Measurements from ENCODE around the gene TECTB.

TECTB gene

GRCh38 chr10:112282086-112282485 lies 1.1 kb upstream of the TECTB start:
- H2AFZ ChIP-seq (ENCODE audit: low read depth, low read length), result no peak overlapping the region
- peaks cover 7% of the 10 kb centered on the region; the same call in 1 of the 2 replicates for H3K27me3 ChIP-seq (ENCODE audit: low read depth, low read length)
- H3K4me1 ChIP-seq (ENCODE audit: low read length), result no peaks in the 10 kb centered on the region

GRCh38 chr10:112286837-112287818 lies 3.9 kb downstream of the TECTB start:
- Histone ChIP-seq H3K9ac (ENCODE audit: low read length) (no peak overlapping the region), H3K4me3 (ENCODE audit: low read length) (no peak overlapping the region), H2AFZ (ENCODE audit: low read depth, low read length) (no peak overlapping the region), H3K9me3 (ENCODE audit: insufficient read depth, low read length) (no peaks in the 10 kb centered on the region), H3K79me2 (ENCODE audit: low read length) (no peaks in the 10 kb centered on the region), H3K27ac (ENCODE audit: low read length) (no peak overlapping the region), H3K27me3 (ENCODE audit: low read depth, low read length) (peaks cover 7% of the 10 kb centered on the region; the same call in 1 of the 2 replicates), H3K4me1 (ENCODE audit: low read length) (no peaks in the 10 kb centered on the region), H3K4me2 (ENCODE audit: low read length) (no peak overlapping the region), H4K20me1 (ENCODE audit: insufficient read depth, low read length) (no peaks in the 10 kb centered on the region), H3K36me3 (replicated peaks; ENCODE audit: low read depth, low read length) (no peaks in the 10 kb centered on the region)
- TF ChIP-seq, protein P1, sequence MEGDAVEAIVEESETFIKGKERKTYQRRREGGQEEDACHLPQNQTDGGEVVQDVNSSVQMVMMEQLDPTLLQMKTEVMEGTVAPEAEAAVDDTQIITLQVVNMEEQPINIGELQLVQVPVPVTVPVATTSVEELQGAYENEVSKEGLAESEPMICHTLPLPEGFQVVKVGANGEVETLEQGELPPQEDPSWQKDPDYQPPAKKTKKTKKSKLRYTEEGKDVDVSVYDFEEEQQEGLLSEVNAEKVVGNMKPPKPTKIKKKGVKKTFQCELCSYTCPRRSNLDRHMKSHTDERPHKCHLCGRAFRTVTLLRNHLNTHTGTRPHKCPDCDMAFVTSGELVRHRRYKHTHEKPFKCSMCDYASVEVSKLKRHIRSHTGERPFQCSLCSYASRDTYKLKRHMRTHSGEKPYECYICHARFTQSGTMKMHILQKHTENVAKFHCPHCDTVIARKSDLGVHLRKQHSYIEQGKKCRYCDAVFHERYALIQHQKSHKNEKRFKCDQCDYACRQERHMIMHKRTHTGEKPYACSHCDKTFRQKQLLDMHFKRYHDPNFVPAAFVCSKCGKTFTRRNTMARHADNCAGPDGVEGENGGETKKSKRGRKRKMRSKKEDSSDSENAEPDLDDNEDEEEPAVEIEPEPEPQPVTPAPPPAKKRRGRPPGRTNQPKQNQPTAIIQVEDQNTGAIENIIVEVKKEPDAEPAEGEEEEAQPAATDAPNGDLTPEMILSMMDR (IDR thresholded peaks at IDR 0.05; ENCODE audit: low read depth, low read length), result no peak
- TF ChIP-seq EZH2phosphoT487 (IDR thresholded peaks at IDR 0.05; ENCODE audit: low read depth), result no peak

More at GRCh38 chr10:112282086-112282485, 1.1 kb upstream of the TECTB start:
- Histone ChIP-seq H3K9ac (ENCODE audit: low read length) (no peak overlapping the region), H3K36me3 (replicated peaks; ENCODE audit: low read depth, low read length) (no peaks in the 10 kb centered on the region), H3K4me3 (ENCODE audit: low read length) (no peak overlapping the region), H3K79me2 (ENCODE audit: low read length) (no peaks in the 10 kb centered on the region), H3K4me2 (ENCODE audit: low read length) (no peak overlapping the region), H3K27ac (ENCODE audit: low read length) (no peak overlapping the region), H3K9me3 (ENCODE audit: insufficient read depth, low read length) (no peaks in the 10 kb centered on the region), H4K20me1 (ENCODE audit: insufficient read depth, low read length) (no peaks in the 10 kb centered on the region)
- TF ChIP-seq, protein P1 (IDR thresholded peaks at IDR 0.05; ENCODE audit: low read depth, low read length), result no peak
- TF ChIP-seq EZH2phosphoT487 (IDR thresholded peaks at IDR 0.05; ENCODE audit: low read depth), result no peak

- no peak overlapping the region for H3K9ac ChIP-seq (ENCODE audit: low read length)
- H4K20me1 ChIP-seq (ENCODE audit: insufficient read depth, low read length), result no peaks in the 10 kb centered on the region
- no peaks in the 10 kb centered on the region for H3K4me1 ChIP-seq (ENCODE audit: low read length)
- H3K27me3 ChIP-seq (ENCODE audit: low read depth, low read length), result peaks cover 7% of the 10 kb centered on the region; the same call in 1 of the 2 replicates
- H3K4me3 ChIP-seq (ENCODE audit: low read length), result no peak overlapping the region
- TF ChIP-seq, protein P1 (IDR thresholded peaks at IDR 0.05; ENCODE audit: low read depth, low read length), result no peak
- no peak for TF ChIP-seq EZH2phosphoT487 (IDR thresholded peaks at IDR 0.05; ENCODE audit: low read depth)
- H3K4me2 ChIP-seq (ENCODE audit: low read length), result no peak overlapping the region
- no peaks in the 10 kb centered on the region for H3K36me3 ChIP-seq (replicated peaks; ENCODE audit: low read depth, low read length)
- no peaks in the 10 kb centered on the region for H3K79me2 ChIP-seq (ENCODE audit: low read length)
- no peak overlapping the region for H3K27ac ChIP-seq (ENCODE audit: low read length)
- H2AFZ ChIP-seq (ENCODE audit: low read depth, low read length), result no peak overlapping the region
- H3K9me3 ChIP-seq (ENCODE audit: insufficient read depth, low read length), result no peaks in the 10 kb centered on the region
These were observed 4.6 kb downstream of the TECTB start for GRCh38 chr10:112287844-112288243.

GRCh38 chr10:112288486-112288885 lies 5.3 kb downstream of the TECTB start:
- Histone ChIP-seq H3K79me2 (ENCODE audit: low read length) (no peaks in the 10 kb centered on the region), H3K27ac (ENCODE audit: low read length) (no peak overlapping the region), H3K9ac (ENCODE audit: low read length) (no peak overlapping the region), H3K27me3 (ENCODE audit: low read depth, low read length) (peaks cover 7% of the 10 kb centered on the region; the same call in 1 of the 2 replicates), H3K4me3 (ENCODE audit: low read length) (no peak overlapping the region), H2AFZ (ENCODE audit: low read depth, low read length) (no peak overlapping the region), H3K9me3 (ENCODE audit: insufficient read depth, low read length) (no peaks in the 10 kb centered on the region), H4K20me1 (ENCODE audit: insufficient read depth, low read length) (no peaks in the 10 kb centered on the region), H3K36me3 (replicated peaks; ENCODE audit: low read depth, low read length) (no peaks in the 10 kb centered on the region), H3K4me1 (ENCODE audit: low read length) (no peaks in the 10 kb centered on the region), H3K4me2 (ENCODE audit: low read length) (no peak overlapping the region)
- no peak for TF ChIP-seq EZH2phosphoT487 (IDR thresholded peaks at IDR 0.05; ENCODE audit: low read depth)
- TF ChIP-seq, protein P1 (IDR thresholded peaks at IDR 0.05; ENCODE audit: low read depth, low read length), result no peak

Data from OCI-LY3 (cell line).